SK-N-SH (cell line): Measurements from ENCODE around the gene FBXL5.
A peak's percentile ranks its signal among the peaks of the same experiment; 100 is the strongest.

Experiments
- CTCF ChIP-seq: fragments of 200-600 bp; sonication (generic); IDR thresholded peaks from 2 replicates; pipeline ENCODE4 v1.6.1; 2017; ENCODE audit warnings: antibody characterized with exemption, mild to moderate bottlenecking, moderate library complexity
- ELF1 ChIP-seq: IDR thresholded peaks from 2 replicates; pipeline ENCODE4 v1.4.0; 2012
- NFIC ChIP-seq: IDR thresholded peaks from 2 replicates; pipeline ENCODE4 v1.4.0; 2012; ENCODE audit warnings: borderline replicate concordance
- TF ChIP-seq, protein P1 (sequence below): IDR thresholded peaks from 2 replicates; pipeline ENCODE4 v1.4.0; 2012; ENCODE audit warnings: low read depth, borderline replicate concordance

- TF ChIP-seq ELF1 (no peak), NFIC (peak; percentile 86), CTCF (no peak; the same call in 1 of the 2 replicates)
- TF ChIP-seq, protein P1, sequence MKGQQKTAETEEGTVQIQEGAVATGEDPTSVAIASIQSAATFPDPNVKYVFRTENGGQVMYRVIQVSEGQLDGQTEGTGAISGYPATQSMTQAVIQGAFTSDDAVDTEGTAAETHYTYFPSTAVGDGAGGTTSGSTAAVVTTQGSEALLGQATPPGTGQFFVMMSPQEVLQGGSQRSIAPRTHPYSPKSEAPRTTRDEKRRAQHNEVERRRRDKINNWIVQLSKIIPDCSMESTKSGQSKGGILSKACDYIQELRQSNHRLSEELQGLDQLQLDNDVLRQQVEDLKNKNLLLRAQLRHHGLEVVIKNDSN: no peak
Observed at GRCh38 chr4:15695240-15695699, 40.1 kb upstream of the FBXL5 start.
